NCI-H446 (cell line): ENCODE measurements around the gene ODAD4.
"Not testable (repeated sequence)": the region's sequence is repeated elsewhere in the genome, so short reads cannot be mapped to it uniquely, and the experiment has no call there.

Experiments used
- DNase-seq, 2 experiments: peaks; one replicate each; lab custom pipeline; 2025; lab: John Stamatoyannopoulos, UW

Gene ODAD4

GRCh38 chr17:41914358-41914766, 16.1 kb upstream of the ODAD4 start:
- no peak for DNase-seq

- no peak for DNase-seq
Measured at GRCh38 chr17:41915020-41915419, 15.4 kb upstream of the ODAD4 start.

DNA sequence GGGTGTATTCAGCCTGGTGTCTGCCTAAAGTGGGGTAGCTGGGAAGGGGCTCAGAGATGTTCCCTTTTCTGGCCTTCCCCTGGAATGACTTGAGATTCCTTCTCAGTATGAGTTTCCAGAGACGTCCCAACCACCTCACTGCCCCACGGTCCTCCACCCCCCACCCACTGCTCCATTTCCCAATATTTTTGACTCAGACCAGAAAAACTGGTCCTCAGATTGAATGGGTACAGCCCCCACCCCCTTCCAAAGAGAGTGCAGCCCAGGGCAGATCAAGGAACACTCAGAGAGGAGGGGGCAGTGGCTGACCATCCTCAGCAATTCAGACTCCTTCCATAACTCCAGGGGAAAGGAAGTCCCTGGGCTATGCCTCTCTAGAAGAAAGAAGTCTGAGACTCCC, 14.9 kb upstream of the ODAD4 start:
- DNase-seq, result no peak

GRCh38 chr17:41917192-41917591, 13.2 kb upstream of the ODAD4 start:
- DNase-seq, result peak; percentile 19 to 33

GRCh38 chr17:41917679-41918313, 12.6 kb upstream of the ODAD4 start:
- peak in 1 of 2 experiments; percentile 85 for DNase-seq

- peak; percentile 93 to 99 for DNase-seq
Measured at GRCh38 chr17:41918314-41919164, 11.9 kb upstream of the ODAD4 start, which contains the start of gene ACLY. ACLY (minus strand) TSS chr17:41918951; CDS start chr17:41913873, 5,078 bp downstream.

- DNase-seq, result no peak
Measured at GRCh38 chr17:41919165-41919817, 11.1 kb upstream of the ODAD4 start.

DNA sequence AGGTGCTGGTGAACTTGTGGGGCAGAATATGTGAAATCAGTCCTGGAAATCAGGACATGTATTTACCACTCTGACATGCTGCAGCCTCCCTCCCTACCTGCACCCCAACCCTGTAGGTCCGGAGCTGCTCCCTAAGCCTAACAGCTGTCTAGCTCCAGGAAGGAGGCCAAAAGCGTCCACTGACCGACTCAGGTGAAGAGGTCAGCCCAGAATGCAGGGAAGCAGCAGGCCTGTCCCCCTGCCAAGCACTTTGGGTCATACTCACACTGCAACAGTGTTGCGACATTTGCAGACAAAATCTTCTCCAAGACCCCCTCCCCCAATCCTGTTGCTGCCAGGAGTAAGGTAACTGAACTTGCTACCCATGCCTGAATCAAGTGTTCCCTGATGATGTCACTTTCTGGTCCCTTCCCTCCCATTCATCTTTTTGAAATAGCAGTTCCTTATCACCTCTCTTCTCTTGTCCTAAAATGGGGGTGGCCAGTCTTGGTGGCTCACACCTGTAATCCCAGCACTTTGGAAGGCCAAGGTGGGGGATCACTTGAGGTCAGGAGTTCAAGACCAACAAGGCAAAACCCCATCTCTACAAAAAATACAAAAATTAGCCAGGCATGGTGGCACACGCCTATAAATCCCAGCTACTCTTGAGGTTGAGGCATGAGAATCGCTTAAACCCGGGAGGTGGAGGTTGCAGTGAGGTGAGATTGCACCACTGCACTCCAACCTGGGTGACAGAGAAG, 10.4 kb upstream of the ODAD4 start:
- no peak for DNase-seq

GRCh38 chr17:41920580-41920955, 9.8 kb upstream of the ODAD4 start:
- no peak for DNase-seq

GRCh38 chr17:41925991-41926590, 4.3 kb upstream of the ODAD4 start:
- DNase-seq, result no peak

DNA sequence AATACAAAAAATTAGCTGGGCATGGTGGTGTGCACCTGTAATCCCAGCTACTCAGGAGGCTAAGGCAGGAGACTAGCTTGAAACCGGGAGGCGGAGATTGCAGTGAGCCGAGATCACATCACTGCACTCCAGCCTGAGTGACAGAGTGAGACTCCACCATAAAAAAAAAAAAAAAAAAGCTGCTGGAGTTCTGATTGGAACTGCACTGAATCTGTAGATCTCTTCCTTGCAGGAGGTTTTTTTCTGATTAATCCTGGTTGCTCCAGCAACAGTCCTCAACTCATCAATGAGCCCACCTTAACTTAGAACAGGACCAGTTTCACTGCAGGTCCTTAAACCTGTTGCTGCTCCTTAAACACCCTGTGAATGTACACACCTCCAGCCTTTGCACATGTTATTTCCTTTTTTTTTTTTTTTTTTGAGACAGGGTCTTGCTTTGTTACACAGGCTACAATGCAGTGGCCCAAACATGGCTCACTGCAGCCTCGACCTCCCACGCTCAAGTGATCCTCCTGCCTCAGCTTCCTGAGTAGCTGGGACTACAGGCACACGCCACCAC, 1.6 kb upstream of the ODAD4 start:
- DNase-seq, result no peak

- not testable (repeated sequence) for DNase-seq
Measured at GRCh38 chr17:41930833-41931156, 378 bp downstream of the ODAD4 start.

- DNase-seq, result not testable (repeated sequence)
Measured at GRCh38 chr17:41931715-41932114, 1.3 kb downstream of the ODAD4 start.

DNA sequence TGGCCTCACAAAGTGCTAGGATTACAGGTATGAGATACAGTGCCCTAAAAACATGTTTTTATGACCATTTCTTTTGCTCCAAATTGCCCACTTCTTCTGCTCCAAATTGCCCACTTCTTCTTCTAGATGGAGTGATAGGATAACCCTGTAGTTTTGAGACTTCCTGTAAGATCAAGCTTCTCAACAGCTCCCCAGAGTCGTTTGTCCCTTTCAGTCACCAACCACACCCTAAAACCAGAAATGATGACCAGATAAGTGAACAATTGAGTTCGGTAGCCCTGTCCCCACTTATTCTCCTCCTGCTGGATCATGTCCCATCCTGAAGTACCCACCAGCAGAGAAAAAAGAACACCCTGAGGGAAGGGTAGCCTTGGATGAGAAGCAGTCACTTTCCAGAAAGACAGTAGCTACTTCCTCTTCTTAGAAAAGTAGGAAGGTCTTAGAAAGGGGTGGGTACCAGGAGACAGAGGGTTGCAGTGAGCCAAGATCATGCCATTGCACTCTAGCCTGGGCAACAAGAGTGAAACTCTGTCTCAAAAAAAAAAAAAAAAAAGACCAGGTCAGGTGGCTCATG, 2.5 kb downstream of the ODAD4 start:
- no peak for DNase-seq

DNA sequence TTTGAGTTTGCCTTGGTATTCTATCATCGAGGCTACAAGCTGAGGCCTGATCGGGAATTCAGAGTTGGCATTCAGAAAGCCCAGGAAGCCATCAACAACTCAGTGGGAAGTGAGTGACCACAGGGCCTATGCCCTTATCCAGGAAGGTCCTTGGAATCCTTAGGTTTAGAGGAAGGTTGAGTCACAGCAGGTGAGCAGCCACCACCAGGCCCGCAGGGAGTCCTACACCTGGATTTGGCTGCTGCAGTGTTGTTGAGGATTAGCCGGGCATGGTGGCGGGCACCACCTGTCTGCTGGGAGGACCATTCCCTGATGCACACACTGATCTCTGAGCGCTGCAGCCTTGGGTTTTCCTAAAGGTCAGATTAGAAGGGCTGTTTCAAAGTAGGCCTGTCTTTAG, 5.2 kb downstream of the ODAD4 start:
- no peak for DNase-seq

GRCh38 chr17:41937970-41938954, 7.8 kb downstream of the ODAD4 start:
- no peak for DNase-seq

GRCh38 chr17:41939044-41939692, 8.8 kb downstream of the ODAD4 start:
- DNase-seq, result no peak

DNA sequence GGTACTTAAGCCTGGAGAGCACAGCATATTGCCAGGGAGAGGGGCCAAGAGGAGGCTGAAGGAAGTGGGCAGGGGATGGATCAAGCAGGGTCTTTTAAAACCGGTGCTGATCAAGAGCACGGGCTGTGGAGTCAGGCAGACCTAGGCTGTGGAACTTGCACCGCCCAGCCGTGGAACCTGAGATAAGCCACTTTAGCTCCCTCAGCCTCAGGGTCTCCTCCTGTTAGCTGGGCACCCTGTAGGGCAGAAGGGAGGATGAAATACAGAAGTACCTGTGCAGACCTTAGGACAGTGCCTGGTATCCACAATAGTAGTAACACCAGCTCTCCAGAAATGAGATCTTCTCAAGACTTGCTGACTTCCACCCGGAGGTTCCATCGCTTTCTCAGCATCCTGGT, 9.3 kb downstream of the ODAD4 start:
- DNase-seq, result no peak

- no peak for DNase-seq
Measured at GRCh38 chr17:41941168-41941567, 10.8 kb downstream of the ODAD4 start.
